Activated T-helper 1 cell treated with anti-CD3 and anti-CD28 coated beads, Interleukin-2, amount 50 U/mL, for 16 hours (primary cell): Measurements from ENCODE around the gene TMEM179.

Experiments
- DNase-seq, 2 donors: peaks; one replicate each; pipeline ENCODE4 v3.0.0-alpha.2; 2020; ENCODE audit warnings: low read depth in 1 of 2, low spot score in 1 of 2

Gene TMEM179

GRCh38 chr14:104600141-104600643 is 4.4 kb downstream of the TMEM179 start:
- DNase-seq = no peak

GRCh38 chr14:104599446-104599845 is 5.1 kb downstream of the TMEM179 start:
- no peak for DNase-seq

GRCh38 chr14:104598910-104599273 is 5.7 kb downstream of the TMEM179 start:
- no peak for DNase-seq

DNA sequence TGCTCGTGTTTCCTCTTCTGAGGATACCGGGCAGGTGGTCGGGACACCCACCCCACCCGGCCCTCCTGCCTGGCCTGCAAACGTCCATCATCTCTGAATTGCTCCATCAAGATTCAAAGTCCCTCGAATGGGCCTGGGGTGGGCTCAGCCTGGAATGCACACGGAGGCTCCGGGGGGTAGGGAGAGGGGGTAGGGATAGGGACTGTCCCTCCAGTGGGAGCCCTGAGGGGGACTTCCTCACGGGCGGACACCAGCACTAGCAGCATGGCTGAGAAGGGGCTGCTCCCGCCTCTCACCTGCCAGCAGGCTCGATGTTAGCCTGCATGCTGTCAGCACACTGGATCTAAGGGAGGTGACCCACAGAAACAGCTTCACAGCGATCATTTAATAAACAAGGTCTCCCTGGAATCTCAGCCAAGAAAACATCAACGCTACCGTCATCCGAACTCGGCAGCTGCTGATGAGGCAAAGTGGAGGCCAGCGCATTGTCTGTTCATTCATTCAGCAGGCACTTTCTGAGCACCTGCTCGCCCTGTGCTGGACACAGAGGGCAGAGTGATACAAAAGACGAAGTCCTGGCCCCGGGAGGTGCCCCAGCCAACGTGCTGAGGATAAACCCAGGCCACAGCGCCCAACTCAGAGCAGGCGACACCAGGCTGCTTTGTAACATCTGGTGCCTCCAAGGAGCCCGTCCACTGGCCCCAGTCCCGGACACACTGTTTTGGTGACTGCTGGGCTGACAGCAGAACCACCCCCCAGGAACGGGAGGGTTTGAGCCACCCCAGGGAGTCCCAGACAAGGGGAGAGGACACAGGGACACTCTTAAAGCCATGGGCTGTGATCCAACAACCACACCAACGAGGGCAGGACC is 6.3 kb downstream of the TMEM179 start:
- DNase-seq = no peak

DNA sequence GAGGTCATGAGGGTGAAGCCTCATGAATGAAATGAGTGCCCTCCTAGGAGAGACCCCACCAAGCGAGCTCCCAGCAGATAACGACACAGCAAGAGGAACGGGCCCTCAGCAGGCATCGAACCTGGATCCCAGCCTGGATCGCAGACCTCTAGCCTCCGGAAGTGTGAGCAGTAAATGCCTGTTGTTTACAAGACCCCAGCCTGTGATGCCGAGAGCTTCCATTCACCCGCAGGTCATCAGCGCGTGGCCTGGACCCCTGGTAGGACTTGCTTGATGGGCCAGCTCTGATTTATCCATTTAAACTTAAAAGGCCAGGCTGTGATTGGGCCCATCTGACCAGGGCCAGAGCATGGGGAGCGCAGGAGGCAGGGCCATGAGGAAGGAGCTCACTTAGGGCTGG is 7.0 kb downstream of the TMEM179 start:
- DNase-seq = no peak

- no peak for DNase-seq
Observed at GRCh38 chr14:104596927-104597351, 7.6 kb downstream of the TMEM179 start.

DNA sequence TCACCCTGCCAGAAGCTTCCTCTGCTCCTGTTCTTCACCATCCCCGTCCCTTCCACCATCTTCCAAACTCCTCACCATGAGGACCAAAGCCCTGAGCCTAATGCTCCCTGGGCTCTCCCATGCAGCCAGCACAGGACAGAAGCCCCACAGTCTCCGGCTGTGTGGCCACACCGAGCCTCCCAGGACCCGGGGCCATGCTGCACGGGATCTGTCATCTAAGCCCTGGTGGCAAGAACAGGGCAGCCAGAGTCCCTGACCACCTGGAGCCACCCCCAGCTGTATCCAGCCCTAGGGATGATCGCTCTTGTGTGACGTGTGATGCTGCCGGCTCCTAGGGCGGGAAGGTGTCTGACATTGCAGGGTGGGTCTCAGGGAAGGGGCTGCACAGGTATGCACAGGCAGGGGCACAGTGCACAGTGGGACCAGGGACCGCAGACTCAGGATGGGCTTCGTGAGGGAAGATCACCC is 8.1 kb downstream of the TMEM179 start:
- no peak for DNase-seq

- no peak for DNase-seq
Observed at GRCh38 chr14:104595911-104596450, 8.6 kb downstream of the TMEM179 start.

GRCh38 chr14:104595116-104595675 is 9.4 kb downstream of the TMEM179 start:
- DNase-seq = no peak

DNA sequence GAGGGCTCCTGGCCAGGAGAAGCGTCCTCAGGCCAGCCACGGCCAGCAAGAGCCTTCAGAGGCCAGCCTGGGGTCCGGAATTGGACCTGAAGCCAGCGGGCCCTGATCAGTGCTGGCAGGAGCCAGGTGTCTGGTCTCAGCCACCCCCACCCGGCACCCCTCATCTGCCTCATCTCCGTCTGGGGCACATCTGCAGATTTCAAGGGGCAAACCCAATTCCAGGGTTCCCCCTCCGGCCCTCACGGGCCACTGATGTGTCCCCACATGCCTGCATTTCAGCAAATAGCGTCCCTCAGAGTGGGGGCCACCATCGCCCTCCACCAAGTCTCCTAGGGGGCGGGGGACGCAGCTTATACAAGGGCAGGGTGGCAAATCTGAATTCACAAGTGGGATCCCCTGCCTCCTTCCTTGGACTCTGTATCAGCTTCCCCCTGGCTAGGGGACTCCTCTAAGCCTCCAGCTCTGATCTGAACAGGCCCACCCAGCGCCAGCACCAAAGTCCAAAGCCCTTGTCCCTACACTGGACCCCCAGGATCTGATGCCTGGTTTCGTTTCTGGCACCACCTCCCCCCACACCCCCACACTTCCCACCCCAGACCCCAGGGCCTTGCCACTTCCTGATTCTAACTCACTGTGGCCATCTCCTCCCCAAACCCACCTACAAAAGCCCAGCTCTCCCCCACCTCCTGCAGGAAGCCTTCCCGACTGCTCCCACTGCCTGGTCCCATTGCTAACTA is 10.1 kb downstream of the TMEM179 start:
- DNase-seq = no peak

GRCh38 chr14:104593710-104594136 is 10.8 kb downstream of the TMEM179 start:
- no peak for DNase-seq

- DNase-seq = no peak
Observed at GRCh38 chr14:104593241-104593701, 11.3 kb downstream of the TMEM179 start.

GRCh38 chr14:104592785-104593184 is 11.8 kb downstream of the TMEM179 start:
- no peak for DNase-seq

GRCh38 chr14:104592292-104592672 is 12.3 kb downstream of the TMEM179 start:
- DNase-seq = no peak

DNA sequence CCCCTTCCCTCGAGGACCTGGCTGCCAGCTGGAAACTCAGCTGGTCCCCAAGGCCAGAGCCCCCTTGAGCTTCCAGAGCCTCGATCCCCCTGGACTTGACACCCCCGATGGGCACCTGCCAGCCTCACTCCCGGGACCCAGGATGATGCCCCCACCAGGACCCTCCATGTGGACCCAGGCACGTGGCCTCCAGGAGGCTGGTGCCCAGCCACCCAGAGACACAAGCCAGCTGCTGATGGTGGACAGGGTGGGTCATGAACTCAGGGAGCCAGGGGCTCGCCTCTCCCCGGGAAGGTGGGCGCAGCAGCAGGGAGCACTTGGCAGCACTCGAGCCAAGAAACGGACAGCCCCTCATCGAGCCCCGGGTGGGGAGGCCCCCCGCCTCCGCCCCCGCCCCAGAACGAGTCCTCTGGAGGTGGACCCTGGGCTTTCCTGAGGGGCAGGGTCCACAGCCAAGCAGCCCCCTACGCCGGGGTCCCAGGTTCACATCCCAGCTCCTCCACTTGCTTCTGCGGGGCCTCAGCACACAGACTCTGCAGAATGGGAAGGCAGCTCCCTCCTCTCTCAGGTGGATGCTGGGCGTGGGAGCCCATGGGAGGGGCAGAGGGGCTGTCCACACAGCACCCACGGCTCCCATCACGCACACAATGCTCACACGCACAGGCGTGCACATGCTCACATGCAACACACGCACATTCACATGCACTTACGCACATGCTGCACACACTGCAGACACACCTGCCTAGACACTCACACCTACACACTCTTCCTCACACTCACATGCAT is 12.9 kb downstream of the TMEM179 start:
- DNase-seq = no peak

- no peak for DNase-seq
Observed at GRCh38 chr14:104591031-104591430, 13.5 kb downstream of the TMEM179 start.

- no peak for DNase-seq
Observed at GRCh38 chr14:104590240-104590965, 14.2 kb downstream of the TMEM179 start.

DNA sequence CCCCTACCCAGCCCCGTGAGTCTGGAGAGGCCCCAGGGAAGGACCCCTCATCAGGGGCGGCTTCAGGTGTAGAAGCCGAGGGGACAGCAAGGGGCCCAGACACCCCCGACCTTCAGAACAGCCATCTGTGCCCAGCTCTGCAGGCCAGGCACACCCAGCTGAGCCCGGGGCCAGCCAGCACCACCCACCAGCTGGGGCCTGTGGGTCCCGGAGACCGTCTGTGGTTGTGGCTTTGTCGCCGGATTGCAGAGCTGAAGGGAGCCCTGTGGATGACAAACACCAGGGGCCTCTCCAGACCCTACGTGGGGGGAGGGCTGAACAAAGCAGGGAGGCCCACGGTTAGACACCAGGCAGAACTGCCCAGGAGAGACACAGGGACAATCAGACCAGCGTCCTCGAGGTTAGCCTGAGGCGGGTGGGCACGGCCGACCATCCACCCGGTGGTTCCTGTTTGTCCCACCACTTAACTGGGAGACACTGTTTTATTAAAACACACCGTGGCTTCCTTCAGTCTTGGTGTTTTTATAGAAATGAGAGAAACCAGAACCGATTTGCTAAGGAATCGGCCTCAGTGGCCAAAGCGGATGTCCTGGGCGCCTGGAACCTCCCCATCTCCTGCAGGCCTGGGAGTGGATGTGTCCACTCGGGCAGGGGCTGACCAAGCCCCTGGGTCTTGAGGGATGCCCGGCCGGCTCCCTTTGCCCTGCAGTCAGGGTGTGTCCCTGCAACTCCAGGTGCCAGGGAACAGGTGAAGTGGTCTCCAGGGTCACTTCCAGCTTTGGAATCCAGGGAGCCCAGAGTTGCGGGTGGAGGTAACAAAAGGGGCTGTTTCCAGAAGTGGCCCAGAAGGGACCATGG is 15.0 kb downstream of the TMEM179 start:
- DNase-seq = no peak
